ENCODE measurements around the gene KCNG2. TPM values are rescaled to one million over a fixed set of nuclear protein-coding genes. Genes with fewer than 3 reads are reported as not detected.

The KCNG2 gene
- total and polyA plus RNA-seq, 9 of the 15 experiments (the other 6 are each of a cell fraction or from before 2014, with no cell fraction given), result not detected

DNA sequence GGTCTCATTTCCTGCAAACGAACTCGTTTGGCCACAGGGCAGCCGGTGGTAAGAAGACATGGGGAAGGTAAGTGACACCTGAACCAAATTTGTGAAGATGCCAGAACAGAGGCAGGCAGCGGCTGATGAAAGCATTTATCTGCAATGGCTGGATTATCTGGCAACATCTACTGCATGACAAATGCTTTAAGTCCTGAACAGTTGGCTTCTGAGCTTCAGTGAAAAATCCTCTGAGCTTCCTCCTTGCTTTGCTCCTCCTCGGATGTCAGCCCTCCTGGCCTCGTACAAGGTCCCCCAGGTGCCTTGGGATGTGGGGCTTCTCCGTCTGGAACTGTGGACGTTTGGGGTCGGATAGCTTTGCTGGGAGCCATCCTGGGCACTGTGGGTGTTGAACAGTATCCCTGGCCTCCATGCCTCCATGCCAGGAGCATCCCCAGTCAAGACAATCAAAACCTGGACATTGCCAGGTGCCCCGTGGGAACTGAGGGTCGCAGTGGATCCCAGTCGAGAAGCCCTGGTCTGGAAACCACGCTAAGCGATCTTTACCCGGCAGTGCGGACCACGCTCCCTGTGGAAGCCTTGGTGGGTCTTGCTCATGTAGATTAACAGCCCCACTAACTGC is 49.3 kb downstream of the KCNG2 start:
- FAIRE-seq, result no peak
- no peak overlapping the region for H3K27ac ChIP-seq (ENCODE audit: extremely low read depth, low read depth, low read length)

More for the DNA sequence above, 49.3 kb downstream of the KCNG2 start:
- Histone ChIP-seq H3K36me3 (ENCODE audit: control insufficient read depth, insufficient read depth, low read length) (no peaks in the 10 kb centered on the region), H3K9me3 (replicated peaks; ENCODE audit: control insufficient read depth, insufficient read depth, low read depth, low read length) (no peaks in the 10 kb centered on the region), H3K9me1 (ENCODE audit: control insufficient read depth, insufficient read depth, low read length) (no peaks in the 10 kb centered on the region), H4K20me1 (replicated peaks; ENCODE audit: control insufficient read depth, insufficient read depth, low read length) (no peaks in the 10 kb centered on the region), H3K4me2 (ENCODE audit: insufficient read depth, low read length) (no peak overlapping the region), H3K79me2 (ENCODE audit: control insufficient read depth, insufficient read depth, low read length) (no peaks in the 10 kb centered on the region), H3K9ac (ENCODE audit: insufficient read depth in 1 of 2, low read depth in 2 of 2, low read length in 2 of 2) (no peak overlapping the region), H2AFZ (ENCODE audit: low read depth, low read length) (no peak overlapping the region), H3K4me3 (no peak overlapping the region), H3K27me3 (ENCODE audit: control insufficient read depth in 2 of 2, insufficient read depth in 2 of 2, low read length in 2 of 2) (peaks cover 20 to 44% of the 10 kb centered on the region in 2 experiments), H3K4me1 (replicated peaks in 1 of 2; ENCODE audit: control insufficient read depth in 2 of 2, insufficient read depth in 2 of 2, low read length in 2 of 2) (peaks cover 0 to 18% of the 10 kb centered on the region in 2 experiments; a peak in 1 of 5 replicates)
- BruUV-seq (replicated peaks), result no TSS peak
- ATAC-seq, result no peak
- 6% methylated on average over 11 of the region's 17 CpGs for WGBS (ENCODE audit: insufficient coverage, low coverage, missing lambda C conversion rate)
- in situ Hi-C loops (cut with MboI), result no loop called here
- no peak for DNase-seq (ENCODE audit: extremely low read depth in 1 of 4, low spot score in 3 of 4)
- POLR2A ChIA-PET, result no interaction called here
- TF ChIP-seq MYC (IDR thresholded peaks at IDR 0.05; ENCODE audit: low read depth, low read length) (no peak), MYC (CRISPR knock-in tag; IDR thresholded peaks at IDR 0.05; ENCODE audit: borderline replicate concordance, low read depth) (no peak), HEY1 (CRISPR knock-in tag; IDR thresholded peaks at IDR 0.05; ENCODE audit: borderline replicate concordance) (no peak), HMBOX1 (IDR thresholded peaks at IDR 0.05) (no peak), PYGO2 (tag; IDR thresholded peaks at IDR 0.05) (no peak), ARNT (IDR thresholded peaks at IDR 0.05) (no peak), CHD1 (IDR thresholded peaks at IDR 0.05; ENCODE audit: low read length) (no peak), MEF2D (tag; conservative IDR thresholded peaks at IDR 0.05; ENCODE audit: low read depth) (no peak), MAX (CRISPR knock-in tag; IDR thresholded peaks at IDR 0.05) (no peak), POU5F1 (IDR thresholded peaks at IDR 0.05; ENCODE audit: borderline replicate concordance, low read depth, low read length, partially characterized antibody) (no peak), ZNF274 (IDR thresholded peaks at IDR 0.05; ENCODE audit: borderline replicate concordance, low read depth, low read length) (no peak), PCBP2 (IDR thresholded peaks at IDR 0.05; ENCODE audit: low read depth, low read length, poor library complexity, severe bottlenecking) (no peak), RBM25 (IDR thresholded peaks at IDR 0.05; ENCODE audit: low read depth, low read length, severe bottlenecking) (no peak), NCOA2 (IDR thresholded peaks at IDR 0.05; ENCODE audit: partially characterized antibody in 2 of 2) (no peak), HDAC1 (IDR thresholded peaks at IDR 0.05) (no peak)
- TF ChIP-seq, protein P1, sequence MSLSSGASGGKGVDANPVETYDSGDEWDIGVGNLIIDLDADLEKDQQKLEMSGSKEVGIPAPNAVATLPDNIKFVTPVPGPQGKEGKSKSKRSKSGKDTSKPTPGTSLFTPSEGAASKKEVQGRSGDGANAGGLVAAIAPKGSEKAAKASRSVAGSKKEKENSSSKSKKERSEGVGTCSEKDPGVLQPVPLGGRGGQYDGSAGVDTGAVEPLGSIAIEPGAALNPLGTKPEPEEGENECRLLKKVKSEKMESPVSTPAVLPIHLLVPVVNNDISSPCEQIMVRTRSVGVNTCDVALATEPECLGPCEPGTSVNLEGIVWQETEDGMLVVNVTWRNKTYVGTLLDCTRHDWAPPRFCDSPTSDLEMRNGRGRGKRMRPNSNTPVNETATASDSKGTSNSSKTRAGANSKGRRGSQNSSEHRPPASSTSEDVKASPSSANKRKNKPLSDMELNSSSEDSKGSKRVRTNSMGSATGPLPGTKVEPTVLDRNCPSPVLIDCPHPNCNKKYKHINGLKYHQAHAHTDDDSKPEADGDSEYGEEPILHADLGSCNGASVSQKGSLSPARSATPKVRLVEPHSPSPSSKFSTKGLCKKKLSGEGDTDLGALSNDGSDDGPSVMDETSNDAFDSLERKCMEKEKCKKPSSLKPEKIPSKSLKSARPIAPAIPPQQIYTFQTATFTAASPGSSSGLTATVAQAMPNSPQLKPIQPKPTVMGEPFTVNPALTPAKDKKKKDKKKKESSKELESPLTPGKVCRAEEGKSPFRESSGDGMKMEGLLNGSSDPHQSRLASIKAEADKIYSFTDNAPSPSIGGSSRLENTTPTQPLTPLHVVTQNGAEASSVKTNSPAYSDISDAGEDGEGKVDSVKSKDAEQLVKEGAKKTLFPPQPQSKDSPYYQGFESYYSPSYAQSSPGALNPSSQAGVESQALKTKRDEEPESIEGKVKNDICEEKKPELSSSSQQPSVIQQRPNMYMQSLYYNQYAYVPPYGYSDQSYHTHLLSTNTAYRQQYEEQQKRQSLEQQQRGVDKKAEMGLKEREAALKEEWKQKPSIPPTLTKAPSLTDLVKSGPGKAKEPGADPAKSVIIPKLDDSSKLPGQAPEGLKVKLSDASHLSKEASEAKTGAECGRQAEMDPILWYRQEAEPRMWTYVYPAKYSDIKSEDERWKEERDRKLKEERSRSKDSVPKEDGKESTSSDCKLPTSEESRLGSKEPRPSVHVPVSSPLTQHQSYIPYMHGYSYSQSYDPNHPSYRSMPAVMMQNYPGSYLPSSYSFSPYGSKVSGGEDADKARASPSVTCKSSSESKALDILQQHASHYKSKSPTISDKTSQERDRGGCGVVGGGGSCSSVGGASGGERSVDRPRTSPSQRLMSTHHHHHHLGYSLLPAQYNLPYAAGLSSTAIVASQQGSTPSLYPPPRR (CRISPR knock-in tag; IDR thresholded peaks at IDR 0.05; ENCODE audit: borderline replicate concordance), result no peak
- CTCF ChIA-PET (ENCODE audit: low intra/inter-chr PET ratio), result no interaction called here
- intact Hi-C loops (cut with micrococcal nuclease), result no loop called here

All from K562 (cell line).